Heart right ventricle (tissue), 16 donors: ENCODE results near the gene SH3BP5L. TPM values are rescaled to one million over a fixed set of nuclear protein-coding genes. Genes with fewer than 3 reads are reported as not detected.

Source experiments
- ATAC-seq, 8 donors: fragments of 200-7000 bp; cut with Tn5 transposase; one replicate each; pipeline ENCODE4 v1.9.1; 2020; ENCODE audit warnings: mild to moderate bottlenecking in 8 of 8, moderate library complexity in 8 of 8, moderate number of reproducible peaks in 1 of 8
- DNase-seq, 2 donors: peaks; one replicate each; pipeline ENCODE4 v3.0.0-alpha.2; 2020
- H3K27ac ChIP-seq, 10 donors: fragments of 200-600 bp; sonication (generic) in 2 of 10; one replicate each; pipeline versions ENCODE4 v1.5.0 to v1.8.0; 2020 to 2022; ENCODE audit warnings: mild to moderate bottlenecking in 3 of 10
- H3K27me3 ChIP-seq, 7 donors: fragments of 200-600 bp; one replicate each; pipeline ENCODE4 v1.8.0; 2021 to 2022; ENCODE audit warnings: mild to moderate bottlenecking in 2 of 7
- H3K36me3 ChIP-seq, 9 donors: fragments of 200-600 bp; sonication (generic) in 1 of 9; one replicate each; pipeline versions ENCODE4 v1.5.0 to v1.8.0; 2020 to 2022; ENCODE audit warnings: mild to moderate bottlenecking in 2 of 9
- H3K4me1 ChIP-seq, 9 donors: fragments of 200-600 bp; sonication (generic) in 1 of 9; one replicate each; pipeline versions ENCODE4 v1.5.0 to v1.8.0; 2020 to 2022; ENCODE audit warnings: mild to moderate bottlenecking in 4 of 9
- H3K4me3 ChIP-seq, 10 donors: fragments of 200-600 bp; sonication (generic) in 2 of 10; one replicate each; pipeline versions ENCODE4 v1.5.0 to v1.8.0; 2020 to 2022; ENCODE audit warnings: mild to moderate bottlenecking in 7 of 10, moderate library complexity in 2 of 10
- H3K9me3 ChIP-seq, 11 donors: fragments of 200-600 bp in 10 of 11; sonication (generic) in 2 of 11; one replicate each; pipeline versions ENCODE4 v1.5.0 to v1.8.0; 2013 to 2022; ENCODE audit warnings: mild to moderate bottlenecking in 2 of 11, control low read depth in 1 of 11, moderate library complexity in 1 of 11
- WGBS, 2 donors: extraction: QIAGEN DNeasy Blood & Tissue Kit; methylation state at CpG; one replicate each; pipeline ENCODE4 v1.1.7; 2013; ENCODE audit warnings: inconsistent platforms in 1 of 2; 5-methylcytosine and 5-hydroxymethylcytosine counted together
- intact Hi-C, 10 donors: fragments of 100-400 bp; cut with DNase I; formaldehyde crosslinking; loops; one replicate each; pipeline versions ENCODE4 v1.11.1 to v1.14.2; 2022
- polyA plus RNA-seq, 2 donors: library from polyadenylated mRNA; stranded (reverse); fragments of 200-250 nt; gene quantifications; one replicate each; pipeline ENCODE4 v1.2.3, GENCODE V29; 2013
- total RNA-seq, 10 donors: library from RNA; stranded (reverse); fragmentation: NEBNext Ultra II Directional in 3 of 10; extraction: Animal tissue kit (Norgen Biotek cat#: 25700) in 3 of 10; gene quantifications; one replicate each; pipeline versions ENCODE4 v1.2.1 to v1.2.4, GENCODE V29; 2021 to 2023
- TF ChIP-seq, protein P1 (sequence below), 9 donors: fragments of 200-600 bp; sonication (generic) in 2 of 9; IDR thresholded peaks; one replicate each; pipeline versions ENCODE4 v1.5.0 to v1.8.0; 2021 to 2022; ENCODE audit warnings: antibody characterized with exemption in 9 of 9, mild to moderate bottlenecking in 5 of 9, moderate library complexity in 1 of 9
- donor health status: Arrhythmogenic right ventricular cardiomyopathy.
- donor health status: ischemic (EF 13 %, LVEDD 7.1; RV severe dilation, severe dysfunction).
- donor health status: healthy with polysubstance abuse.
- donor health status: DM: no; HTN: yes; CAD: no.
- donor health status: DM: no; HTN: no; CAD: no.
- donor health status: ischemic (EF 25% LVEDD 6.9; RV normal size, moderate dysfunction).
- donor health status: ischemic (EF 25% LVEDD 5.7; RV mildly dilated, moderate dysfunction).
- donor health status: healthy.
- donor health status: DM: yes; HTN: yes; CAD: no.
- donor health status: Ischemic cardiomyopathy.
- donor health status: ischemic (EF 35%, LVEDD 5.7; RV mildly dilated, moderate dysfunction).
- donor health status: nonischemic (EF 11% LVEDD 7.7; RV severe dilation, severe dysfunction).
- donor health status: DM: yes; HTN: yes; CAD: no.
- donor health status: PGD.
- donor health status: ischemic (EF 29% LVEDD 5.4; RV normal size, mild dysfunction).
- donor health status: nonischemic (EF 23%, LVEDD 6.1; RV moderate dilation, normal function).

The SH3BP5L gene
- total and polyA plus RNA-seq, 12 donors, result 14.9 to 30.5 (median 19.0) TPM

GRCh38 chr1:248823517-248824001, 2.2 kb downstream of the SH3BP5L start:
- Histone ChIP-seq H3K4me1 (peaks cover 26 to 83% (median 68%) of the 10 kb centered on the region in 9 donors), H3K27me3 (no peaks in the 10 kb centered on the region), H3K4me3 (peak overlapping the region in 4 of 10 donors; percentile 10 to 83 (median 69)), H3K9me3 (no peaks in the 10 kb centered on the region), H3K27ac (peak overlapping the region in 1 of 10 donors; percentile 91), H3K36me3 (peaks cover 0 to 53% (median 5%) of the 10 kb centered on the region in 9 donors)
- intact Hi-C loops, result no loop called here
- no peak for DNase-seq
- 74% methylated on average over 2 of the region's 2 CpGs for WGBS, 2 donors
- TF ChIP-seq, protein P1, sequence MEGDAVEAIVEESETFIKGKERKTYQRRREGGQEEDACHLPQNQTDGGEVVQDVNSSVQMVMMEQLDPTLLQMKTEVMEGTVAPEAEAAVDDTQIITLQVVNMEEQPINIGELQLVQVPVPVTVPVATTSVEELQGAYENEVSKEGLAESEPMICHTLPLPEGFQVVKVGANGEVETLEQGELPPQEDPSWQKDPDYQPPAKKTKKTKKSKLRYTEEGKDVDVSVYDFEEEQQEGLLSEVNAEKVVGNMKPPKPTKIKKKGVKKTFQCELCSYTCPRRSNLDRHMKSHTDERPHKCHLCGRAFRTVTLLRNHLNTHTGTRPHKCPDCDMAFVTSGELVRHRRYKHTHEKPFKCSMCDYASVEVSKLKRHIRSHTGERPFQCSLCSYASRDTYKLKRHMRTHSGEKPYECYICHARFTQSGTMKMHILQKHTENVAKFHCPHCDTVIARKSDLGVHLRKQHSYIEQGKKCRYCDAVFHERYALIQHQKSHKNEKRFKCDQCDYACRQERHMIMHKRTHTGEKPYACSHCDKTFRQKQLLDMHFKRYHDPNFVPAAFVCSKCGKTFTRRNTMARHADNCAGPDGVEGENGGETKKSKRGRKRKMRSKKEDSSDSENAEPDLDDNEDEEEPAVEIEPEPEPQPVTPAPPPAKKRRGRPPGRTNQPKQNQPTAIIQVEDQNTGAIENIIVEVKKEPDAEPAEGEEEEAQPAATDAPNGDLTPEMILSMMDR (IDR thresholded peaks at IDR 0.05), result no peak
- no peak for ATAC-seq

GRCh38 chr1:248822148-248823032, 3.3 kb downstream of the SH3BP5L start:
- H3K27me3 ChIP-seq, result no peaks in the 10 kb centered on the region
- 72 to 75% methylated on average over 15 of the region's 15 CpGs for WGBS, 2 donors
- peak overlapping the region in 4 of 10 donors; percentile 4 to 83 (median 12) for H3K4me3 ChIP-seq
- peaks cover 24 to 85% (median 73%) of the 10 kb centered on the region in 9 donors for H3K4me1 ChIP-seq
- peaks cover 0 to 62% (median 5%) of the 10 kb centered on the region in 9 donors for H3K36me3 ChIP-seq
- DNase-seq (no peak), ATAC-seq (no peak)
- TF ChIP-seq, protein P1 (IDR thresholded peaks at IDR 0.05), result no peak
- intact Hi-C loops, result no loop called here
- H3K27ac ChIP-seq, result peak overlapping the region in 7 of 10 donors; percentile 7 to 91 (median 53)
- H3K9me3 ChIP-seq, result no peaks in the 10 kb centered on the region

DNA sequence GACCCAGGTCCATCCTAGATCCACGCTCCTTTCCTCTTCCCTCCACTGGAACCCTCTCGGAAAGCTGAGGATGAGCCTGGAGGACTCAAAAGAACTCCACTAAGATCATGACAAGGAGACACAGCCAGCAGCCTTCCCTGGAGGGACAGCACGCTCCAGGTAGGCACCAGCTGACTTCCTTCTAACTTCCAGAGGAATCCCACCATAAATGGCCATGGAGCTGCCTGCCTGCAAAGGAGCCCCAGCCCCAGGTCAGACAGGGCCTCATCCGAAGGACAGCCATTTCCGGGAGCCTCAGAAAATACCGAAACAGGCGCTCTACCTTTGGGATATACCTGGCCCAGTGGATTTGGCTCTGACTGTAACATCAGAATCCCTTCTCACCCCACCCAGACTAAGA, 4.1 kb downstream of the SH3BP5L start:
- Histone ChIP-seq H3K36me3 (peaks cover 0 to 69% (median 5%) of the 10 kb centered on the region in 9 donors), H3K4me3 (no peak overlapping the region), H3K27me3 (no peaks in the 10 kb centered on the region), H3K4me1 (peaks cover 19 to 85% (median 68%) of the 10 kb centered on the region in 9 donors), H3K27ac (peak overlapping the region in 7 of 10 donors; percentile 7 to 91 (median 53)), H3K9me3 (no peaks in the 10 kb centered on the region)
- WGBS, 2 donors, result 94 to 96% methylated on average over 7 of the region's 7 CpGs
- DNase-seq (no peak), ATAC-seq (no peak)
- intact Hi-C loops, result no loop called here
- TF ChIP-seq, protein P1 (IDR thresholded peaks at IDR 0.05), result no peak

GRCh38 chr1:248821101-248821500, 4.6 kb downstream of the SH3BP5L start:
- H3K4me3 ChIP-seq, result no peak overlapping the region
- H3K27me3 ChIP-seq, result no peaks in the 10 kb centered on the region
- DNase-seq, result no peak
- H3K27ac ChIP-seq, result peak overlapping the region in 6 of 10 donors; percentile 25 to 55 (median 50)
- WGBS, 2 donors, result 34 to 49% methylated on average over 3 of the region's 3 CpGs
- TF ChIP-seq, protein P1 (IDR thresholded peaks at IDR 0.05), result no peak
- peaks cover 19 to 90% (median 67%) of the 10 kb centered on the region in 9 donors for H3K4me1 ChIP-seq
- H3K9me3 ChIP-seq, result no peaks in the 10 kb centered on the region
- intact Hi-C loops, result no loop called here
- ATAC-seq, result peak in 2 of 8 donors; percentile 6 to 22
- H3K36me3 ChIP-seq, result peaks cover 0 to 74% (median 6%) of the 10 kb centered on the region in 9 donors
